Measurements from ENCODE around the gene MYOF.

- no peak for TF ChIP-seq CTCF (IDR thresholded peaks at IDR 0.05)
- TF ChIP-seq POLR2AphosphoS5 (IDR thresholded peaks at IDR 0.05), result no peak
Measured at GRCh38 chr10:93383562-93383981, 98.6 kb downstream of the MYOF start.
